ENCODE measurements around the gene EPHA2.

DNA sequence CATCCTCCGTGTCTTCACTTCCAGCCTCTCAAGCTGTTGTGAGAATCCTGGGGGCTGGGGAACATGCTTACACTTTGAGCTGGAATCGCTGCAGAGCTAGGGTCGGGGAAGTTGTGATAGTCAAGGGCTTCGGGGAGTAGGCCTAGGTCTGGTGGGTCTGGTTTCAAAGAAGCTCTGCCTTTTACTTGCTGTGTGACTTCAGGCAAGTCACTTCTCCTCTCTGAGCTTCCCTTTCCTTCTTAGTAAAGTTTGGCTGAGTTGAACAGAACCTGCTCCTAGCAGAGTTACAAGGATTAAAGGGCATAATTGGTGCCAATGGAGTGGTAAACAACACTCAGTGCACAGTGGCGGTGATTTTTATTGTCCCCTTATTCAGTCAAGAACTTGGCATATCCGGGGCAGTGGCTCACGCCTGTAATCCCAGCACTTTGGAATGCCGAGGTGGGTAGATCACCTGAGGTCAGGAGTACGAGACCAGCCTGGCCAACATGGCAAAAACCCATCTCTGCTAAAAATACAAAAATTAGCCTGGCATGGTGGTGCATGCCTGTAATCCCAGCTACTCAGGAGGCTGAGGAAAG, 30.9 kb upstream of the EPHA2 start:
- TF ChIP-seq ELK1 (IDR thresholded peaks at IDR 0.05; ENCODE audit: low read depth, low read length) (no peak), SMC3 (IDR thresholded peaks at IDR 0.05) (no peak), CHD4 (IDR thresholded peaks at IDR 0.05; ENCODE audit: borderline replicate concordance) (no peak)

All from A549 (cell line).